ENCODE results near the gene CMIP.

CMIP gene

GRCh38 chr16:81481207-81481821 is 36.7 kb downstream of the CMIP start:
- DNase-seq: no peak

DNA sequence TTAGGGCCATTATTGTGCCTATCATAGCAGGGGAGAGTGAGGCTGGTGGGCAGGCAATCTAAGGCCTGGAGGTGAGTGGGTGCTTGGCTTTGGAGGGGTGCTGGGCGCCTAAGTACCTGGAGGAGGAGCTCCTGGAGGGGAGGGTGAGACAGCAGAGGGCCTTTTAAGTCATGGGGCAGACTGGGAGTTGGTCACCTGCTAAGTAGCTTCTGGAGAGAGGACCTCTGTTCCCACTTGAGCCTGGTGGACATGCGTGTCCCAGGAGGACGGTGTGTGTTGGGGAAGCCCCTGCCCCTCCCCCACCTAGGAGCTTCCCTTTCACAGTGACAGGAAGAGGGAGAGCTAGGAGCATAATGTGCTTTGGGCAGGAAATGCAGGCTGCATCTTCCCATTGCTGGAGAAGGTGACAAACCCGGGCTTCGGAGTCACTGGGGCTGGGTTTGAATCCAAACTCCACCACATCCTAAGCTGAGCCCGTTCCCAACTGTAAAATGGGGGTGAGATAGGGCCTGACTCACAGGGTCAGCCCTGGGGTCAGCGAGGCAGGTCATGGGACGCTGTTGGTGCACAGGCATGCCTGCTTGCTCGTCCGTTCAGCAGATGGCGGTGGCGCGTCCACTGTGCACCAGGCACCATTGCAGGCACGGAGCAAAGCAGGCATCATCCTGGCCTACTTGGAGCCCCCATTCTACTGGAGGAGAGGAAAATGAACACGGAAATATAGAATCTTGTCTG is 37.9 kb downstream of the CMIP start:
- no peak for DNase-seq

DNA sequence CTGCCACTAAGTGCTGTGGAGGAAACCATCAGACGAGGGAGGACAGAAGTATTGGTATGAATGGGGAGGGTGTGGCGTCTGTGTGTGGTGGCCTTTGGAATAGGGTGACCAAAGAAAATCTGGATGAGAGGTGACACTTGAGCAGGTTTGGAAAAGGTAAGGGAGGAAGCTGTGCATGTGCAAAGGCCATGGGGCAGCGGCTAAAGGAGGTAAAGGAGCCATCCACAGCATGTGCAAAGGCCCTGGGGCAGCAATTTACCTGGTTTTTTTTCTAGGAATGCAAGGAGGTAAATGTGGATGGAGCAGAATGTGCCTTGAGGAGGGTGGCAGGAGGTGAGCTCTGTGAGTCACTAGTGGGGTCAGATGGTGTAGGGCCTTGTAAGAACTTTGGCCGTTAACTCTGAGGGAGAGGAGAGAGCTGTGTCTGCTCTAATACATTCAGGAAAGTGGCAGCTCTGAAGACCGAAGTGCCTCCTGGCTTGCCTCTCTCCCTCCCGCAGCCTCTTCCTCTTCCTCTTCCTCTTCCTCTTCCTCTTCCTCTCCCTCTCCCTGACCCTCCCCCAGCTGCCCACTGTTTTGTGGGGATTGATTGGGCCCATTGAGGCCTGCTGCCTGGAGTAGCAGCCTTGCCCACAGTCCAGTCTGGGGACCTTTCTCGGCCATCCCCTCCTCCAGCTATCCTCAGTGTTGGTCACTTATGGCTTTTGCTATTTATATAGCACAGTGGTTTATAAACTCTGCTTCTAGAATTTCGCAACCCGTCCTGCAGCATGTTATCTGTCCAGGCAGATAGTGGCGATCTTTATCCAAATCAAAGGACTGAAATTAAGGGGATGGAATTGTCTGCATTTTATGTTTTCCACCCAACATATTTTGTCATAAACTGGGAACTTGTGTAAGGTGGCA is 38.7 kb downstream of the CMIP start:
- no peak for DNase-seq

DNA sequence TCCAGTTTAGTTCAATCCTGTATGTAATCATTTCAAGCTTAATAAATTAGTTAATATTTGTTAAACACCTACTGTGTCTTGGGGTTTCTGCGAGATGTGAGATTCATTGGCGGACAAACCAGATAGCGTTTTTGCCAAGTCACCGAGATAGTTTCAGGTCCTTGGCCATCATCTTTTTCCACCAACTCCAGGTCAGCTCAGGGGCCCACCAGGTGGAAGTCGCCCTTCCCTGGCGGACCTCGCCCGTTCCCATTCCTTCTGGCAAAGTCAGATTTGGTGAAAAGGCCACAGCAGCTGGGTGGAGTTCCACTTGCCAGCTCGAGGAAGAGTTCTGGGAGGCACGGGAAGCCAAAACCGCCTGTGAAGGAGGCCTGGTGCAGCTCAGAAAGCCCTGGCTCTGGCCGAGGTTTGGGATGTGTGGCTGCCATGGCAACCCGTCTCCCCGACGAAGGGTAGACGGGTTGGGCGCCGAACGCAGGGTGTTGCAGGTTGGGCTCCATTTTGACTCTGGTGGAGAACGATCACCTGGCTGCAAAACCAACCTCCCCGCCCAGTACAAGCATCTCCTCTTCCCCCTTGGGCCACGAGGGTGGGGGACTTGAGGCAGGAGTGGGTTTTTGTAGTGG is 39.5 kb downstream of the CMIP start:
- DNase-seq: no peak

DNA sequence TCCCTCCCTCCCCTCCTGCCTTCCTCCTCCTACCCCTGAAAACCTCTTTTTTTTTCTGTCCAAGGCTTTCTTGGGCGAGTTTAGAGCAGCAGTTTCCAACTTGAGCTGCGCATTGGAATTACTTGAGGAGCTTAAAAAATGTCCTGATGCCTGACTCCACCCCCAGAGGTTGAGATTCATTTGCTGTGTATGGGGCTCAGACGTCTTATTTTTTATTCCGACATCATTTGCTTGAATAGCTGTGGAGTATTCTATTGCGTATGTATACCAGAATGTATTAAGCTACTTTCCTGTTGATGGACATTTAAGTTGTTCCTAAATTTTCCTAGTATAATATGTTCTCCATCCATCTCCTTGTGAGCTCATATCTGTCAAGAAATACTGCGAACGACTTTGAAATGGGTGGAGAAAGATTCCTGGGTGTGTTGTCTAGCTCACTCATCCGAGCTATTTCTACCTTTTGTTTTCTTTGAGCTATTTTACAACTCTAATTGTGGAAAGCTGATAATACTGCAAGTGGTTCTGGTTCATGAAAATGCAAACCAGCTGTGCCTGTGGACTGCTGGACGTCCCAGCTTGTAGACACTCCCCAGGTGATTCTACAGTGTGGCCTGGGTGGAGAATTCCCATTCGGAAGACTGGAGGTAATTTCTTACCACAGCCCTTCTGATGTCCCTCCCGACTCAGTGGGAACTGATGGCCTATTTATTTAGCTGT is 40.5 kb downstream of the CMIP start:
- DNase-seq: no peak

- peak; percentile 37 for DNase-seq
Measured at GRCh38 chr16:81485824-81486539, 41.4 kb downstream of the CMIP start.

- DNase-seq: peak; percentile 77
Measured at GRCh38 chr16:81486540-81487061, 42.0 kb downstream of the CMIP start.

GRCh38 chr16:81487301-81487720 is 42.7 kb downstream of the CMIP start:
- DNase-seq: peak; percentile 42

DNA sequence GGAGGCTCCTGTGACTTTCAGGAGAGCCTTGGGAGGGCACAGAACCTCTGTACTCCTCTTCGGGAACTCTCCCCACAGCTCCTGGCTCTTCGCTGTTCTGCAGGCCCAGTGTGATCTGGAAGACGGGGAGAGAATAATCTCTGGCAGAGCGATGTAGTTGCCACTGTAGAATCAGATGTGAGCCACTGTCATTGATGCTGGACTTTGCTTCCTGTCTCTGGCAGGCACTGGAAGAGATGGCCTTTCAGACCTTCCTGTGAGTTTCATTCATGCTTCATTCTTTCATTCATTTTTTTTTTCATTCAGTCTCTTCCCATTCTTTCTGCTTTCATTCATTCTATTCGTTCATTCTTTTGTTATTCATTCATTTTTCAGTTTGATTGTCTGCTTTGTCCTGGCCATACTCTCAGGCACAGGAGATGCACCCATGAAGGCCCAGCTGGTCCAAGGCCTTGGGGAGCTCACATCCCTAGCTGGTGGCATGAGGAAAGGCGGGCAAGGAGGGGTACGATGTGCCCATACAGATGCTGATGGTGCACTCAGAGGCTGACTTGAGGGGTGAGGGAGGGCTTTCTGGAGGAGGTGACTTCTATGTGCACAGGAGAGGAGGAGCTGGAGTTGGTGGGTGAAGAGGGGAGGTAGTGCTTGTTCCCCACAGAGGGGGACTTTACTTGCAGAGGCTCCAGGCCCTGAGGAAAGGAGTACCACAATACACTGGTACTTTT is 44.2 kb downstream of the CMIP start:
- DNase-seq: no peak

DNA sequence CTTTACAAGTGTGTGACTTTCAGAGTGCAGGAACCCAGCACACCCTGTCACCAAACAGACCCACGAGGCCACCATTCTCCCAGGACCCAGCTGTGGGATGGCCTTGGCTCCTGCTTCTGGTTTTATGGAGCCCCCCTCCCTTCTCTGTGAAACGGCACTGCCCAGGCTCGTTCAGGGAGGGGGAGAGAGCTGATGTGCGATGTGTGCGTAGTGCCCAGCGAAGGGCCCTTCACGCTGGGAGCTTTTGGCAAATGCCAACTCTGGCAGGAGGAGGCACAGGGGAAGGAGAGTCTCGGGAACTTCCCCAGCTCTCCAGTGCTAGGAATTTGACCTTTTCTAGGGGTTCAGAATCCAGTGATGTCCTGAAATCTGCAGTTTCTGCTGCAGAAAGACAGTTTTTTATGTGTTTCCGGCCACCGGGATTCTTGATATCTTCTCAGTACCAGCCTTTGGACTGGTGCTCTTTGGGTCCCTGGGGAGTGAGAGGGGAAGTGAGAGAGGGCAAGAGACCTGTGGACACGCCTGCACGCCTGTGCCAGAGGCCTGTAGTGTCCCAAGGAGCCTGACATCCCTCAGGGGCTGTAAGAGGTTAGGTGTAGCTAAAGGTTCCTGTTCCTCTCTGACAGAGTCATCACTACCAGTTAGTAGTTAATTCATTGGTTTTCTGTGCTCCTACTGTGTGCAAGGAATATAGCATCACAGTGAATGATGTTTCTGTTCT is 45.1 kb downstream of the CMIP start:
- no peak for DNase-seq

GRCh38 chr16:81491541-81492188 is 47.1 kb downstream of the CMIP start:
- DNase-seq: peak; percentile 84

- no peak for DNase-seq
Measured at GRCh38 chr16:81492311-81492761, 47.7 kb downstream of the CMIP start.

GRCh38 chr16:81492965-81493754 is 48.6 kb downstream of the CMIP start:
- DNase-seq: no peak

DNA sequence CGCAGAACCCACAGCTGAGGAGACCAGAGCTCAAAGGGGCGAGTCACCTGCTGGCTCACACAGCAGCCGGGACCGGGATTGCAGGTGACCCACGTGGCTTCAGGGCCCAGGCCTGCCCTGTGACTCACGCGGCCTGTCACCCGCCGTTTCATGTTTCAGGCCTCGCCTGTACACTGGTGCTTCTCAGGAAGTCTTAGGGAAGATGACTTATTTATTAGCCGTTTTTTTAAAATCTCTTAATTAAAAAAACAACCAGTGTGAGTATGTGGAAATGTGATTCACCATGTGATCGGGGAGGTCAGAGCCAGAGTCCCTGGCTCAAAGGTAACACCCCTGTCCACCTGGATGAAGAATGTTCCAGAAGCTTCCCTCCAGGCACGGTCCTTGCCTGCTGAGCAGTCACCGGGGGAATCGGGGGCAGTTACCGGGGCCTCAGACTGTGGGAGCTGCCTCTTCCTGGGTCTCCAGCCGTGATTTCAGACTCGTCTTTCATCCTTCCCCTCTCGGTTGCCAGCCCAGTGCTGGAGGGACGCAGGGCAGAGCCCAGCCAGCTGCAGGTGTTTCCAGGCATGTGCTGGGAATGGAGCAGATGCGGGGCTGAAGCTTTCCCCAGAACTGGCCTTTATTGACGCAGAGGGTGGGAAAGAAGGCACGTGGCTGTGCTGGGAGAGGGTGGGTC is 49.3 kb downstream of the CMIP start:
- no peak for DNase-seq

- no peak for DNase-seq
Measured at GRCh38 chr16:81494434-81494806, 49.8 kb downstream of the CMIP start.

DNA sequence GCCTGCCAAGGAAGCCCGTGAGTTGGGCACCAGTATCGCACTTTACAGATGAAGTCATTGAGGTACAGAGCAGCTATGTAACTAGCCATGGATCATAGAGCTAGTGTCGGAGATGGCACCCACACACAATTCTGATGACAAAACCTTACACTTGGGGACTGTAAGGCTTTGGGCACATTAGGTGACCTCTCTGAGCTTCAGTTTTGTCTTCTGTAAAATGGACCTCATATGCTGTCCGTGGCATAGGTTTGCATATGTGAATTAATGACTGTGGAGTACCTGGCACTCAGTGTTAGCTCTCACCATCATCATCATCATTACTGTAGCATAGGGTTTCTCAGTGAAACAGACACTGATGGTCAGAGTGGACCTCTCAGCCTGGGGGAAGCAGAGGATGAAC is 50.3 kb downstream of the CMIP start:
- DNase-seq: no peak

DNA sequence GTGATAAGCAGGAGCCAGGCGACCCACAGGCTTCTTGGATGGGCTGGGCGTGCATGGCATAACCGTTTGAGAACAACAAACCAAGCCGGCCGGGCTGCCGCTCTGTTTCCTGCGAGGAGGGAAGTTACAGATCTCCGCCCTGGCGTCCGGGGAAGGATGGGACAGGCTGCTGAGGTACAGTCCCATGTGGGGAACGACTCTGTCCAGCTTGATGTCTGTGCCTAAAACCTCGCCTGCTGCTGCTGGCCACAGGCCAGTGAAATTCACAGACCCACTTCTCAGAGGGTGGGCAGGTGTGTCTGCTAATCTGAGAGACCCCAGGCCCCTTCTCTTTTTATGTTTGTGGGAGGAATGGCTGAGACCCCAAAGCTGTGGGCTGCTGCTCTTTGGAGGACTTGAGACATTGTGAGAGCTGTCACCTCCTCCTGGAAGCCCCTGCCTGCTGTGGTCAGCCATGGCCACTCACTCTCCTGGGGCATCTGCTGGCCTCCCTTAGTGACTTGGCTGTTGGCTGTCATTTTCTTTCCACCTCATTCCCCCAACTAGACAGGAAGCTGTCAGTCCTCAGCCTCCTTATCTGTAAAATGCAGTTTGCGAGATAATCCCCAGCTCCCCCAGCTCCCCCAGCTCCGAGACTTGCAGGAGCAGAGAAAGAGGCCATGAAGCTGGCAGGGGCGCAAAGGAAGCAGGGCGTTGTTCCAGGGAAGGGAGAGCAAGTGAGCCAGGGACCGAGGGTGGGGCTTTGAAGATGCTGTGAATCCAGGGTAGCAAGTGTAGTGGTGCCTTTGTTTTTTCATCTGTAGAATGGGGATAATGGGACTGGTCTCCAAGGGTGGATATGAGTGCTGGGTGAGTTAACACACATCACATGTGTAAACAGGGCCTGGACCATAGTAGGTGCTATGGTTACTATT is 51.0 kb downstream of the CMIP start:
- DNase-seq: no peak

Measured in right hindlimb (tissue), 1 donor.